Erythroblast (primary cell): ENCODE measurements around the gene MTFMT.

Experiments used
- DNase-seq, 2 experiments: peaks; one replicate each; lab custom pipeline; 2025; lab: John Stamatoyannopoulos, UW
- GATA1 ChIP-seq: IDR thresholded peaks from 2 replicates; pipeline ENCODE4 v1.6.1; 2011; ENCODE audit warnings: low read depth, mild to moderate bottlenecking, control low read depth, low read length, moderate library complexity
- POLR2A ChIP-seq: IDR thresholded peaks from 2 replicates; pipeline ENCODE4 v1.6.1; 2011; ENCODE audit warnings: mild to moderate bottlenecking, low read length

MTFMT gene

DNA sequence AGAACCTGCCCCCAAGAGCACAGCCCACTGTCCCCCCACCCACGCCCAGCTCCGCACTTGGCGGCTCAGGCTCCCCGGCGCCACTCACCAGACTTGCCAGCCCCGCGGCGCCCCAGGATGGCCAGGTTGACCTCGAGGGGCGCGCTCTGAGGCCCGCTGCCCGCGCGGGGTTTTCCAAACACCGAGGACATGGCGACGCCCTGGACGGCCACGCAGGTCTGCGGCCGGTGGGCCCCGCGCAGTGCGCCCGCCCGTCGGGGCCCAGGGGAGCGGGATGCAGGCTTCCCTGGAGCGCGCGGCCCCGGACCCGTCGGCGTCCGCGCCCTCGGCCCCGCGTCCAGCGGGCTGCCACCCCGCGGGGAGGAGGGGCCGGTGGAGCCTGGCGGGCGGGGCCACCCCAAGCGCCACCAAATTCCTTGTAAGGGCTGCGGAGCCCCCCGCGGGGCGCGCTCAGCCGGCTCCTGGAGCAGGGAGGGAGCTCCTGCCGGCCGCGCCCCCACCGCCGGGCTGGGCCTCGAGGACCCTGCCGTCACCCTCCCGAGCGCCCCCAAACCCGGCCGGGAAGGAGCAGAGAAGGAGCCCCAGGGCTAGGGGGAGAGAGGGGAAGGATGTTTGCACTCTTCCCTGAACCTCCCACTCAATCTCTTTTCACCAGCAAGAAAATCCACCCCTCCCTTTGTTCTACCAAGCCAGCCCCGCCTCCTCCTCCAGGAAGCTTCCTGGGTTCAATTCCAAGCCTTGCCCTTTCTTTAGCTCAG is 38.4 kb upstream of the MTFMT start, which contains the start of gene RASL12:
TSS of gene RASL12 (minus strand) at position 347 of the 758 bp plus-strand sequence. CDS start at position 191, 156 bp downstream.
- DNase-seq: no peak
- no peak for TF ChIP-seq POLR2A
- no peak for TF ChIP-seq GATA1

DNA sequence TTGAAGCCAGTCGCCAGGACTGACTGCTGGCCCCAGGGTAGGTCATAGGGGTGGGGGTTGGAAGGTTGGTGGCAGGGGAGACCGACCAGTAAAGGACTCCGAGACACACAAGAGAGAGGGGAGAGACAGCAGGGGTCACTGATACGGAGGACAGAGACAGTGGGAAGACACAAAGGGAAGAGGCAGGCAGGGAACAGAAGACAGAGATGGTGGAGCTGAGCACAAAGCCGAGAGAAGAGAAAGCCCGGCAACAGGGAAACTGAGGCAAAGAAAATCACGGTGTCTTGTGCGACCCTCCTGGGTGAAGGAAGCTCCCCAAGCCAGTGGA is 37.8 kb upstream of the MTFMT start:
- no peak for TF ChIP-seq GATA1
- TF ChIP-seq POLR2A: no peak
- no peak for DNase-seq

DNA sequence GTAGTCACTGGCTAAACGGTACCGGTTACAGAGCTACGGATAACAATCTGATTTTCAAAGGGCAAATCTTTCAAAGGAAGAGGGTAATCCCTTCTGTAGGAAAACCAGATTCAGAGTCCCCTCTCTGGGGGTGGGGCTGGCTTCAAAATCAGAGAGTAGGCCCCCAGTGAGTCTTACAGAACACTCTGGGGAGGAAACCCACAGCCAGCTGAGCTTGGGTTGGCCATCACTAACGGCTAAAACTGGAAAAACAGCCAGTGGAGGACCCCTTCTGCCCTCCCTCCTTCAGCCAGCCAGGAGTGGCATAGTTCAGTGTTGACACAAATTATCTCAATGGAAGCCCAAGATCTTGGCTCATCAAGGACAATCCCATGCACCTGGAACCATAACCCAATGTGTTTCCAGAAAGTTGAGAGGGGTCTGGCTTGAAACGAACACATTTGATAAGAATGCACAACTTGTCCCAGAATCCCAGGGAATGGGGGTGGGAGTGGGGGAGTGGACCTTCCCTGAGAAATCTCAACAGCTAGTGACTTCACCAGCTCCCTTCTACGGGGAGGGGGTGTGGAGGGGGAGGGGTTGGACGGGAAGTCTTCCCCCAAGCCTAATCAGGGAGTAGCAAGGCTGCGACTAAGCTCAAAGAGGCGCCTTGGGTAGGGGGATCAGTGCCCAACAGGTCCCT is 37.3 kb upstream of the MTFMT start:
- no peak for TF ChIP-seq POLR2A
- no peak for TF ChIP-seq GATA1
- DNase-seq: no peak

DNA sequence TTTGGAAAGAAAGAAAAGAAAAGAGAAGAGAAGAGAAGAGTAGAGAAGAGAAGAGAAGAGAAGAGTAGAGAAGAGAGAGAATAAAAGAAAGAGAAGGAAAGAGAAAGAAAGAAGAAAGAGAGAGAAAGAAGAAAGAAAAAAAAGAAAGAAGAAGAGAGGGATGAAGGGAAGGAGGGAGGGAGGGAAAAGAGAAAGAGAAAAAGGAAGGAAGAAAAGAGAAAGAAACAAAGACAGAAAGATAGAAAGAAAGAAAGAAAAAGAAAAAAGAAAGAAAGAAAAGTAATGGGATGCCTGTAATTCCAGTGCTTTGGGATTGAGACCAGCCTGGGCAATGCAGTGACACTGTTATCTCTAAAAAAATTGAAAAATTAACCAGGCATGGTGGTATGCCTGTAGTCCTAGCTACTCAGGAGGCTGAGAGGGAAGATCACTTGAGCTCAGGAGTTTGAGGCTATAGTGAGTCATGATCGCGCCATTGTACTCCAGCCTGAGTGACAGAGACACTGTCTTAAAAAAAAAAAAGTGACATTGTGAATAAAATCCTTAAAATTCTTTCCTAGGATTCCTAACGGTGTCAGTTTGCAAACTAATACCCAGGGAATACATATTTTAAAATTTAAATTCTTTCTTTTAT is 36.7 kb upstream of the MTFMT start:
- no peak for DNase-seq
- TF ChIP-seq GATA1 (no peak), POLR2A (no peak)

DNA sequence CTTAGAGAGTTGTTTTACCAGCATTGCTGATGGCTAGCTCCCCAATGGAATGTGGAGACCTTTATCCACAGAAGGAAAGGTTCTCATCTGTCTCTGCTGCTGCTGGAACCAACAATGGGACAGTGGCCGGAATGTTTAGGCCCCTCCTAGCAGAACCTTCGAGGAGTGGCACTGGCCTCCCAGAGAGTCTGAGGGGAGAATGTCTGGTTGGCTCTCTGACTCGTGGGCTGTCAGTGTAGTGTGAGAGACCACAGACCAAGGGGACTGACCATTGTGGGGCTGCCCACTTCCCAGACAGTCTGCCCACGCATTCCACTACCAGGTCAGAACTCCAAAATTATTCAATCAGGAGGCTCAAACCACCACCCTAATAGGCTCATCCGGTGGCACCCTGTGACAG is 33.3 kb upstream of the MTFMT start:
- no peak for DNase-seq
- TF ChIP-seq POLR2A: no peak
- no peak for TF ChIP-seq GATA1

DNA sequence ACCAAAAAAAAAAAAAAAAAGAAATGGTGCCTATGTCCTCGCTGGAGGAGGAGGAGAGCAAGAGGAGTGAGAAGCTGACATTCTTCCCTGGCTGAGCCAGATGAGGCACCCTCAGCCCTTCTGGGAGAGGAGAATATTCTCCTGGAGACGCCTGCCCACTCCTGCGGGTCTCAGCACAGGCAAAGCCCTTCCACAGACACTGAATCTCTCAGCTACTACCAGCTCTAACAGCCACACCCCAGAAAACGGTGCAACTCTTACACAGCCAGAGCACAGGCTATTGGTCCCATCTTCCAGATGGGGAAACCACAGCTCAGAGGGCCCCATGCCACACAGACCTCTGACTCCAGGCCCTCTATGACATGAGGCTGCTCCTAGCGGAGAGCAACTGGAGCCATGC is 32.6 kb upstream of the MTFMT start:
- DNase-seq: no peak
- TF ChIP-seq GATA1 (no peak), POLR2A (no peak)

DNA sequence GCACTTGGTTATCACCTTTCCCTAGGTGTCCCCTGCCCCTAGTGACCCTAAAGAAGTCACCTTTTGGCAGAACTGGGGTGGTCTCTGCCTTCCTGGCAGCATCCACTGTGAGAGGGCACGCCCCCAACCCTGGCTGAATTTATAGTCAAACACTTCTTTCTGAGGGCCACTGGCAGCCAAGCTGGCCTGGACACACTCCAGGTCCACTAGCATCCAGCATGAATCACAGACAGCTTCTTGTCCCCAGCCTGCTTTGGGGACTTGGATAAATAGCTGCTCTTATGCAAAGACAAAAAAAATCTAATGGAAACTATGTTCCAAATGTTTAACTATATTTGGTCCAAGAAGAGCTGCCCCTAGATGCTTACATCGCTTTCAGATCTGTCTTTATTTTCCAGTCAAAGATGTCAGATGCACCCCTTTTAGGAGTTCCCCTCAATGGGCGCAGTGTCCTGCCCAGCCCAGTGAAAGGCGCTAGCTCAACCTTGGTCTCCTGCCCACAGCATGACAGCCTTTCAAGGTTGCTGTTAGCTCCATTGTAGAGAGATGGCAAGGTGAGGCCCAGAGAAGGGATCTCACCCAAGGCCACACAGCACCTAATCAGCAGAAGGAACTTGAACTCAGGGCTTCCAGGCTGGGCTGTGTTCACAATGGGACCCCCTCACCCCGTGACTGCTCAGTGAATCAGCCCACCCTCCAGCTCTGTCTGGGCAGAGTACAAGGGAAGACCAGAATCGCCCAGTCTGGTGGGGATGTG is 31.4 kb upstream of the MTFMT start:
- no peak for TF ChIP-seq POLR2A
- TF ChIP-seq GATA1: no peak
- no peak for DNase-seq

DNA sequence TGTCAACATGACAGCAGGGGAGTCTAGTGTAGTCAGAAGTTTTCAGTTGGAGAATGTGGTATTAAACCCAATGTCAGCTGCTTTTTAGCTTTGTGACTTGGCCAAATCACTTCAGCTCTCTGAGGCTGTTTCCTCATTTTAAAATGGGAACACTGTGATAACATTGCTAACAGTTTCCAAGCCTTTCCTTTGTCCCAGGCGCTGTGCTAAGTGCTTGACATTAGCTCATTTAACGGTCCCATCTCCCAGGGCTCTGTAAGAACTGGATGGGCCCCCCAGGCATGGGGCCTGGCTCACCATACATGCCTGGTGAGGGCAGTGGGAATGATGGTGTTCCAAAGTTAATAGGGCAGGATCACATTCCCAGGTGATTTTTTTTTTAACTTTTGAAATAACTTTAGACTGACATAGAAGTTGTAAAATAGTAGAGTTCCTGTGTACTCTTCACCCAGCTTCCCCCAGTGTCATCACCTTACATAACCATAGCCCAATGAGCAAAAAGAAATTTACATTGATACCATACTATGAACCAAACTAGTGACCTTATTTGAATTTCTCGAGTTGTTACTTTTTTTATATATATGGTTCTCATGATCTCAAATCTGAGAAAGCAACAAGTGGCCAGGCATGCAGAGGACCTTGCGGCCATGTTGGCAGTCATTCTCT is 30.6 kb upstream of the MTFMT start:
- no peak for TF ChIP-seq GATA1
- no peak for DNase-seq

DNA sequence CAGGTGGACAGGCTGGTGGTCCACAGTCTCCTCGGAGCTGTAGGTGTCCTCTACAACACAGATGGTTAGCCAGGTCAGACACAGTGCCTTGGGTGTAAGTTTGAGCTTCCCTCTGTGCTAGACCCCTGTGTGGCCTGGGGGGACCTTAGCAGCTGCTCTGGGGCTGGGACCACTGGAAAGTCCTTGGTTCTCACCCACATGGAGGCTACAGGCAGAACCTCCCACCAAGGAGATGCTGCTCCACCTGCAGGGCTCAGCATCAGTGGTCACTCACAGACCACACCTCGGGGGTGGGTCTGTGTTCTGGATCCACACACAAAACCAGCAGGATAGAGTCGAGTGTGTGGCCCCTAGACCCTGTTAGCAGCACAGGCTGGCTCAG is 29.9 kb upstream of the MTFMT start:
- DNase-seq: no peak
- TF ChIP-seq GATA1: no peak
- no peak for TF ChIP-seq POLR2A

DNA sequence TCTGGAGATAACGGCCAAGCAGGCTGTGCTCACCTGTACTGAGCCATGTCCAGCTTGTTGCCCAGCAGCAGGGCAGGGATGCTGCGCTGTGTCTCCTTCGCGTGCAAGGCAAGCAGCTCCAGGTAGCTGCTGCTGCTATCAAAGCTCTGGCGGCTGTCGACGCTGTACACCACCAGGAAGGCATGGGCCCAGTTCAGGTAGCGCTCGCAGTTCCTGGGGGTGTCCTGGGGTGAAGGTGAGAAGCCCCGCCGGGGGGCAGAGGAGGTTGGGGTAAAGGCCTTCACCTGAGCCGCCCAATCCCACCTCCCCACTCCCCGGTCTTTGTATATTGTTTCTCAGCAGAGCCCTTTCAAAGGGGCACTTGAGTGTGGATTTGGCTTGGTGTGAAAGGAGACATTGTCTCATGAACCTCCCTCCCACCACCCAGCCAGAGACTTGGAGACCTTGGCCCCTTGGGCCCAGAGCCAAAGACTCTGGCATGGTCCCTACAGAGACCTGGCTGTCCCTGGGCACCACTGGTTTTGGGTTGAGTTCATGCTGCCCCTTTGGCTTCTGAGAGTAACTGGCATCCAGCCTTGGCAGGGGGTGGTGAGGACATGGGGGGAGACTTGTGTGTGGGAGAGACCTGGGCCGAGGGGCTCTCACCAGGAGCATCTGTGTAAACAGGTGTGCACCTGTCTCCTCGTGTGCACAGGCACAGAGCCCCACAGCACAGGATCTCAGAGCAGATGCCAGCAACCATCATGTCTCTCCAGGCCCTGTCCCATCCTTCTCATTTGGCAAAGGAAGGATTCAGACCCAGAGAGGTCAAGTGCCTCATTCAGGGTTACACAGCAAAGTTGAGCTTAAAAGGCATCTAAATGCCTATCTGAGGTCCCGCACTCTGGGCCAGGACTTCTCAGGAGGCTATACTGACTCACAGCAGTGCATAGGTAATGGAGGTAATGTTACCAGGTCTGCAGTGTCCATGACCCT is 29.2 kb upstream of the MTFMT start:
- TF ChIP-seq POLR2A (no peak), GATA1 (no peak)
- no peak for DNase-seq

DNA sequence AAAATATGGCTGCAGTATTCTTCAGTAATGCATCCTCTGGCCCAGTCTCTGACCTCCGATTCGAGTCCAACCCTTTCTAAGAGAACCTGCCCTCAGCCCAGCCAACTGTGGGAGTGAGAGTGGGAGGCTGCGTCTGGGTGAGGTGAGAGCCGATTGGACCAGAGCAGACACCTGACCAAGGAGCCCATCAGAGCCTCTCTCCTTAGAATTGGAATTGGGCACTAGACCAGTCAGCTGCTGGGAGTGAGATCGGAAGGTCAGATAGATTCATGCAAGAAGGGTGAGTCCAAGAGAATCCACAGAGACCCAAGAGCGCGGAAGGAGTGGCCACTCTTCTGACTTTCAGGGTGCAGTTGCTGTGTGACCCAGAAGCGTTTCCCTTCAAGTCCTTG is 28.1 kb upstream of the MTFMT start:
- DNase-seq: no peak
- no peak for TF ChIP-seq GATA1
- no peak for TF ChIP-seq POLR2A

DNA sequence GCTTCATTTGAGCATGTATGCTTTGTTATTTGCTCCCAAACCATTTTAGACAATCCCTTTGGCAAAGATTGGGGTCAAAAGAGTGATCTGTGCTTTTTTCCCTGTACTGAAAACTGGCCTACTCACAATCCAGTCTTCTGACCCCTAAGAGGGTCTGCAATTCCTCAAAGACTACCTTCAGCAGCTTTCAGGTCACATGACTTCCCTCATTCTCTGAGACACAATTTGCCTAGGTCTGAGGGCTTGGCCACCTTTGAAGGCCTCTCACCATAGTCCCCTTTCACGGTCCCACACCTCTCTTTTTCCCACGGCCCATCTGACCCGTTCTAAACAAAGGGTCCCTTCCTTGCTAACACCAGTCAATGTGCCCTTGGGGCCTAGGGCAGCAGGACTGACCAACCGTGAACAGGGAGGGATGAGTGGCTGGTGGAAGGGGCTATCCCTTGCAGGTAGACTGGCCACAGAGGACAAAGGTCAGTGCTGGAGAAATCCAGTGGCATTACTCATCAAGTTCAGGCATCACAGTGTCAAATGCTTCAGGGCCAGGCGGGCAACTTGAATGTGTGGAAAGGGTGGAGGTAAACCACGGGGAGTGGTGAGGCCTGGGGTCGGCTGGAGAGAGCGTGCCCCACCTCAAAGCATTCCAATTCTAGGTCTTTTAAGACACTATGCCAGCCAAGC is 27.6 kb upstream of the MTFMT start:
- TF ChIP-seq POLR2A: no peak
- no peak for TF ChIP-seq GATA1
- no peak for DNase-seq

DNA sequence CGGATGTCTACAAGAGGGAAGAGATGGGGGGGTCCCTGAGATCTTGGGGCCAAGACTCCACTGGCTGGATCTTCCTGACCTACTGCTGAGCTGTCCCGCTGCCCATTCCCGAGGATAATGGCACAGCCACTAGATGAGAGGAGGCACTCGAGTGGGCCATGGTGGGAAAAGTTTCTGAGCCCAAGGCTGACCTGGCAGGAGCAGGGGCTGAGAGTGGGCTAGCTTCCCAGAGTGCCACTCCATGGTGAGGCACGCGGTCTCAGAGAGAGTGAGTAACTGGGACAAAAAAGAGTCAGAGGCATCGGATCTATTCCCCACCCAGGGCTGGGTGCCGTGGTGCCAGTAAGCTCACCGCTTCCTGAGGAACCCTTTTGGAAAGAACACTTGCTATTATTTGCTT is 26.7 kb upstream of the MTFMT start:
- no peak for TF ChIP-seq GATA1
- TF ChIP-seq POLR2A: no peak
- DNase-seq: no peak
